GM19240 (cell line): Measurements from ENCODE around the gene TDRD1.

Source experiments
- DNase-seq: peaks from one replicate; pipeline ENCODE4 v3.0.0; 2011; ENCODE audit warnings: low spot score; ENCODE audit not compliant: insufficient read length

TDRD1 gene

GRCh38 chr10:114265392-114266053 lies 86.4 kb downstream of the TDRD1 start:
- DNase-seq, result no peak

- DNase-seq, result no peak
Measured at GRCh38 chr10:114266521-114266920, 87.4 kb downstream of the TDRD1 start.

- no peak for DNase-seq
Measured at GRCh38 chr10:114271075-114271778, 92.1 kb downstream of the TDRD1 start.

- no peak for DNase-seq
Measured at GRCh38 chr10:114271779-114272167, 92.6 kb downstream of the TDRD1 start.

- DNase-seq, result no peak
Measured at GRCh38 chr10:114272696-114273095, 93.5 kb downstream of the TDRD1 start.

GRCh38 chr10:114273910-114274309 lies 94.8 kb downstream of the TDRD1 start:
- no peak for DNase-seq

- DNase-seq, result no peak
Measured at GRCh38 chr10:114274616-114275453, 95.7 kb downstream of the TDRD1 start.

- DNase-seq, result no peak
Measured at GRCh38 chr10:114276066-114276465, 96.9 kb downstream of the TDRD1 start.

- DNase-seq, result no peak
Measured at GRCh38 chr10:114276671-114277070, 97.5 kb downstream of the TDRD1 start.

GRCh38 chr10:114278140-114278883 lies 99.2 kb downstream of the TDRD1 start:
- DNase-seq, result no peak

- DNase-seq, result no peak
Measured at GRCh38 chr10:114278884-114279191, 99.7 kb downstream of the TDRD1 start.

- DNase-seq, result no peak
Measured at GRCh38 chr10:114279289-114279688, 100.1 kb downstream of the TDRD1 start.

- no peak for DNase-seq
Measured at GRCh38 chr10:114279901-114280644, 100.9 kb downstream of the TDRD1 start.

GRCh38 chr10:114281006-114281405 lies 101.9 kb downstream of the TDRD1 start:
- no peak for DNase-seq

GRCh38 chr10:114281461-114281860 lies 102.3 kb downstream of the TDRD1 start:
- DNase-seq, result no peak
